Keratinocyte (primary cell): ENCODE results near the gene SPATA13.

Experiments
- EZH2 ChIP-seq: IDR thresholded peaks from one replicate; pipeline ENCODE4 v1.6.1; 2012; ENCODE audit warnings: inconsistent platforms, mild to moderate bottlenecking, low read length, moderate library complexity
- TF ChIP-seq, protein P1 (sequence below), 3 experiments: IDR thresholded peaks in 1 of 3; conservative IDR thresholded peaks in 1 of 3; optimal IDR thresholded peaks in 1 of 3; 2 replicates in 2 of 3; 3 replicates in 1 of 3; pipeline versions ENCODE3 to v1.5.1; 2011; ENCODE audit warnings: low read length in 3 of 3, mild to moderate bottlenecking in 3 of 3, moderate library complexity in 2 of 3, control low read depth in 1 of 3, inconsistent platforms in 1 of 3; ENCODE audit not compliant: insufficient read depth in 2 of 3; ENCODE audit errors: extremely low read depth in 1 of 3

DNA sequence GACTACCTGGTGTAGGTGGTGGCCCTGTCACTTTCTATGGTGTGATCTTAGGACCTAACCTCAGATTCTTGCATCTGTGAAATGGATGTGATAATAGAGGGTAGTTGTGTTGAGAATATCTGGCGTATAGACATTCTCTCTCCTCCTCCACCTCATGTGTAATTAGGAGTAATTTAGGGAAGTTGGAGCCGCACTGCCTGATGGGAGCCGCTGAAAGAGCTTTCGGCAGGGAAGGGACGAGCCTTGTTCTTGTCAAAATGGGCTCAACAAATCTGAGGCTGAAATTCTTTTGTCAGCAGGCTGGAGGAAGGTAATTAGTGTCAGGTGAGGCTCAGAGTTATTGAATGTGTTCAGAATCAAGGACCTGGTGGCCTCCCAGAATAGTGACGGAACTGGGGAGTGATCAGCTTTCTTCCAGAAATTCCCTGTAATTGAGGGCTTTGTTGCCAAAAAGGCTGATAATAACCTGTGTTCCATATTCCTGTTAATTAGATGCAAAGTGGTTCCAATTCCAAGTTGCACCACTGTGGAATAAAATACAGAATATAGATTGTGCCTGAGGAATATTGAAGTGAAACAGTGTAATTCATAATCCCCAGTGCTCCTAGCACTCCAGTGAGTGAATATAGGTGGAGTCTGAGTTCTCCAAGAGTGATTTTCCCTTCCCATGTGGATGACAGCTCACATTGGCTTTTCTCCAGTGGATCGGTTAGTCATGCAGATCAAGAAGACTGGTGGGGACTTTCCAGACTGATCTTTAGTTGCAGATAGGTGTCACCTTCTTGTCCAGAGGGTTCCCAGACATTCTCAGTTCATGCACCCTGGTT, 47.5 kb downstream of the SPATA13 start:
- TF ChIP-seq, protein P1, sequence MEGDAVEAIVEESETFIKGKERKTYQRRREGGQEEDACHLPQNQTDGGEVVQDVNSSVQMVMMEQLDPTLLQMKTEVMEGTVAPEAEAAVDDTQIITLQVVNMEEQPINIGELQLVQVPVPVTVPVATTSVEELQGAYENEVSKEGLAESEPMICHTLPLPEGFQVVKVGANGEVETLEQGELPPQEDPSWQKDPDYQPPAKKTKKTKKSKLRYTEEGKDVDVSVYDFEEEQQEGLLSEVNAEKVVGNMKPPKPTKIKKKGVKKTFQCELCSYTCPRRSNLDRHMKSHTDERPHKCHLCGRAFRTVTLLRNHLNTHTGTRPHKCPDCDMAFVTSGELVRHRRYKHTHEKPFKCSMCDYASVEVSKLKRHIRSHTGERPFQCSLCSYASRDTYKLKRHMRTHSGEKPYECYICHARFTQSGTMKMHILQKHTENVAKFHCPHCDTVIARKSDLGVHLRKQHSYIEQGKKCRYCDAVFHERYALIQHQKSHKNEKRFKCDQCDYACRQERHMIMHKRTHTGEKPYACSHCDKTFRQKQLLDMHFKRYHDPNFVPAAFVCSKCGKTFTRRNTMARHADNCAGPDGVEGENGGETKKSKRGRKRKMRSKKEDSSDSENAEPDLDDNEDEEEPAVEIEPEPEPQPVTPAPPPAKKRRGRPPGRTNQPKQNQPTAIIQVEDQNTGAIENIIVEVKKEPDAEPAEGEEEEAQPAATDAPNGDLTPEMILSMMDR (optimal IDR thresholded peaks at IDR 0.05 in 1 of 3, IDR thresholded peaks at IDR 0.05 in 1 of 3, conservative IDR thresholded peaks at IDR 0.05 in 1 of 3; ENCODE audit: extremely low read depth in 1 of 3, insufficient read depth in 2 of 3, low read length in 3 of 3), result no peak
- TF ChIP-seq EZH2, result no peak
